Activated naive CD8-positive, alpha-beta T cell treated with anti-CD3 and anti-CD28 coated beads, Interleukin-2, amount 50 U/mL, for 24 hours (primary cell): ENCODE results near the gene MGST1.
"Not testable (repeated sequence)": the region's sequence is repeated elsewhere in the genome, so short reads cannot be mapped to it uniquely, and the experiment has no call there.

Experiments
- ATAC-seq: fragments of 150-1000 bp; cut with Tn5 transposase; one replicate; pipeline ENCODE4 v1.10.0; 2021
- DNase-seq: peaks from one replicate; pipeline ENCODE4 v3.0.0; 2021
- H3K27ac Mint-ChIP-seq: one replicate; pipeline ENCODE4 v1.8.0; 2021; ENCODE audit warnings: mild to moderate bottlenecking, mixed read lengths
- H3K27me3 Mint-ChIP-seq: one replicate; pipeline ENCODE4 v1.8.0; 2021; ENCODE audit warnings: mixed read lengths
- H3K36me3 Mint-ChIP-seq: one replicate; pipeline ENCODE4 v1.8.0; 2021; ENCODE audit warnings: low read depth, mixed read lengths
- H3K4me1 Mint-ChIP-seq: one replicate; pipeline ENCODE4 v1.8.0; 2021; ENCODE audit warnings: mixed read lengths
- H3K4me3 Mint-ChIP-seq: one replicate; pipeline ENCODE4 v1.8.0; 2021; ENCODE audit warnings: mild to moderate bottlenecking, moderate library complexity, mixed read lengths
- H3K9me3 Mint-ChIP-seq: one replicate; pipeline ENCODE4 v1.8.0; 2021; ENCODE audit warnings: mixed read lengths

MGST1 gene

GRCh38 chr12:16382652-16383312 is 35.3 kb downstream of the MGST1 start:
- H3K27me3 Mint-ChIP-seq, ATAC-seq, H3K36me3 Mint-ChIP-seq, H3K9me3 Mint-ChIP-seq, H3K4me3 Mint-ChIP-seq, H3K4me1 Mint-ChIP-seq, H3K27ac Mint-ChIP-seq, DNase-seq: not testable (repeated sequence)

- Mint-ChIP-seq H3K4me3 (no peak overlapping the region), H3K27ac (no peak overlapping the region), H3K27me3 (no peaks in the 10 kb centered on the region), H3K9me3 (peaks cover 5% of the 10 kb centered on the region), H3K4me1 (no peaks in the 10 kb centered on the region), H3K36me3 (no peaks in the 10 kb centered on the region)
- no peak for ATAC-seq
- DNase-seq, result no peak
Measured at GRCh38 chr12:16384732-16385131, 37.3 kb downstream of the MGST1 start.

GRCh38 chr12:16385782-16386646 is 38.6 kb downstream of the MGST1 start:
- H3K4me1 Mint-ChIP-seq, result no peaks in the 10 kb centered on the region
- DNase-seq (no peak), ATAC-seq (no peak)
- H3K27me3 Mint-ChIP-seq, result no peaks in the 10 kb centered on the region
- H3K36me3 Mint-ChIP-seq, result no peaks in the 10 kb centered on the region
- H3K27ac Mint-ChIP-seq, result no peak overlapping the region
- no peak overlapping the region for H3K4me3 Mint-ChIP-seq
- H3K9me3 Mint-ChIP-seq, result peaks cover 5% of the 10 kb centered on the region

GRCh38 chr12:16387919-16388318 is 40.5 kb downstream of the MGST1 start:
- no peak overlapping the region for H3K27ac Mint-ChIP-seq
- ATAC-seq (no peak), DNase-seq (no peak)
- peaks cover 5% of the 10 kb centered on the region for H3K9me3 Mint-ChIP-seq
- no peak overlapping the region for H3K4me3 Mint-ChIP-seq
- H3K36me3 Mint-ChIP-seq, result no peaks in the 10 kb centered on the region
- no peaks in the 10 kb centered on the region for H3K27me3 Mint-ChIP-seq
- H3K4me1 Mint-ChIP-seq, result no peaks in the 10 kb centered on the region

GRCh38 chr12:16389594-16389993 is 42.1 kb downstream of the MGST1 start:
- Mint-ChIP-seq H3K27me3 (no peaks in the 10 kb centered on the region), H3K36me3 (no peaks in the 10 kb centered on the region), H3K27ac (no peak overlapping the region), H3K4me3 (no peak overlapping the region), H3K9me3 (peaks cover 5% of the 10 kb centered on the region), H3K4me1 (no peaks in the 10 kb centered on the region)
- ATAC-seq (no peak), DNase-seq (no peak)

GRCh38 chr12:16392846-16393535 is 45.5 kb downstream of the MGST1 start:
- no peaks in the 10 kb centered on the region for H3K36me3 Mint-ChIP-seq
- H3K9me3 Mint-ChIP-seq, result peaks cover 18% of the 10 kb centered on the region
- no peak overlapping the region for H3K4me3 Mint-ChIP-seq
- no peak for DNase-seq
- ATAC-seq, result no peak
- H3K4me1 Mint-ChIP-seq, result no peaks in the 10 kb centered on the region
- no peaks in the 10 kb centered on the region for H3K27me3 Mint-ChIP-seq
- no peak overlapping the region for H3K27ac Mint-ChIP-seq

- DNase-seq (no peak), ATAC-seq (no peak)
- H3K4me3 Mint-ChIP-seq, result no peak overlapping the region
- H3K4me1 Mint-ChIP-seq, result no peaks in the 10 kb centered on the region
- H3K27ac Mint-ChIP-seq, result no peak overlapping the region
- peaks cover 13% of the 10 kb centered on the region for H3K9me3 Mint-ChIP-seq
- H3K36me3 Mint-ChIP-seq, result no peaks in the 10 kb centered on the region
- no peaks in the 10 kb centered on the region for H3K27me3 Mint-ChIP-seq
Measured at GRCh38 chr12:16399101-16399500, 51.7 kb downstream of the MGST1 start.

GRCh38 chr12:16401835-16402234 is 54.4 kb downstream of the MGST1 start:
- not testable (repeated sequence) for H3K4me1 Mint-ChIP-seq, H3K4me3 Mint-ChIP-seq, H3K36me3 Mint-ChIP-seq, ATAC-seq, H3K9me3 Mint-ChIP-seq, DNase-seq, H3K27ac Mint-ChIP-seq, H3K27me3 Mint-ChIP-seq

- ATAC-seq, result no peak
- no peak overlapping the region for H3K4me3 Mint-ChIP-seq
Measured at GRCh38 chr12:16407346-16407745, 59.9 kb downstream of the MGST1 start.

More at GRCh38 chr12:16407346-16407745, 59.9 kb downstream of the MGST1 start:
- Mint-ChIP-seq H3K4me1 (no peaks in the 10 kb centered on the region), H3K27me3 (no peaks in the 10 kb centered on the region), H3K36me3 (no peaks in the 10 kb centered on the region), H3K9me3 (peaks cover 20% of the 10 kb centered on the region), H3K27ac (no peak overlapping the region)
- DNase-seq, result no peak
